ENCODE measurements around the gene S100A6.

DNA sequence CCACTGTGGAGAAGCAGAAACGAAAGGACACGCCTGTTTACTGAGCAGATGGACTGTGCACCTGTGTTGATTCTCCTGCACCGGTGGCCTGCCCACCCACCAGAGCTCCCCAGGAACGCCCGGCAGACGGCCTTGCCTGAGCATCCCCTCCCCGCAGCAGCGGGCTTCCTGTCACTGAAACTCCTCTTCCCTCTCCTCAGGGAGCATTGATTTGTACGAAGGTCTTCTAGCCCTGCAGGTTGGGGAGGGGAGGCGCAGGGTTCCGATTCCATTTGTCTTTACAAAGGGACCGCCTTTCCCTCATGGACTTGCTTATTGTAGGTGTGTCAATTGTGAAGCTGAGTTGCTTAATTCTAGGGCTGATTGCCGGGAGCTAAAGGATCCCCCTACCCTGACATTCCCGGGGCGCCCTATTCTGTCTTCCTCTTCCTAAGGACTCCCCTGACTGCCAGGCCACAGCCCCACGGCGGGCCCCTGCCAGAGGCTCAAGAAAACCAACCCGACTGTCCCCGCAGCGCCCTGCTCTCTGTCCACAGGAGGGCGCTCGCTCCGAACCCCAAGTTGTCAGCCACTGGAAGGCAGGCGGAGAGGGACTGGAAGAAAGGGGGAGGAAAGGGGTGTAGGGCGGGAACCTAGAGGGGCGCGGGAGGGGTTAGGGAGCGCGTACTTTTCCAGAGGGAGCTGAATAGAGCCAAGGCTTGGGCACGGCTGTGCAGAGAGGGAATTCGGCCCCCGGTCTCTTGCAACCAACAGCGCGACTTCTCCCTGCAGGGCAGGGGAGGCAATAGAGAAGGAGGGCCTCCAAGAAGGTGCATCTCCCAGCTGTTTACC, 2.8 kb downstream of the S100A6 start:
- TF ChIP-seq ZBTB33 (IDR thresholded peaks at IDR 0.05; ENCODE audit: extremely low read depth, insufficient replicate concordance, low read length) (no peak), CEBPB (IDR thresholded peaks at IDR 0.05; ENCODE audit: low read depth) (no peak), POLR2AphosphoS5 (IDR thresholded peaks at IDR 0.05; ENCODE audit: low read depth, low read length) (no peak)

Data from HCT116 (cell line).